Left ventricle myocardium inferior (tissue), 1 donor: ENCODE results near the gene TMEM176A. TPM values are rescaled to one million over a fixed set of nuclear protein-coding genes. Genes with fewer than 3 reads are reported as not detected.
"Not testable (repeated sequence)": the region's sequence is repeated elsewhere in the genome, so short reads cannot be mapped to it uniquely, and the experiment has no call there.

Experiments used
- DNase-seq: peaks from one replicate; pipeline ENCODE4 v3.0.0-alpha.2; 2020
- H3K27ac ChIP-seq: fragments of 200-600 bp; replicated peaks from 2 replicates; pipeline ENCODE4 v1.8.0; 2021
- H3K27me3 ChIP-seq: fragments of 200-600 bp; 2 replicates; pipeline ENCODE4 v1.8.0; 2021; ENCODE audit warnings: low read depth
- H3K36me3 ChIP-seq: fragments of 200-600 bp; 2 replicates; pipeline ENCODE4 v1.8.0; 2021
- H3K4me1 ChIP-seq: fragments of 200-600 bp; 2 replicates; pipeline ENCODE4 v1.8.0; 2021
- H3K4me3 ChIP-seq: fragments of 200-600 bp; 2 replicates; pipeline ENCODE4 v1.8.0; 2021; ENCODE audit warnings: mild to moderate bottlenecking, moderate library complexity
- H3K9me3 ChIP-seq: fragments of 200-600 bp; replicated peaks from 2 replicates; pipeline ENCODE4 v1.8.0; 2021
- CTCF ChIP-seq: fragments of 200-600 bp; IDR thresholded peaks from 2 replicates; pipeline ENCODE4 v1.8.0; 2021; ENCODE audit warnings: antibody characterized with exemption, mild to moderate bottlenecking, borderline replicate concordance
- intact Hi-C: fragments of 100-400 bp; cut with micrococcal nuclease; formaldehyde crosslinking; loops from one replicate; pipeline ENCODE4 v1.11.0; 2022
- total RNA-seq: library from RNA; stranded (reverse); fragmentation: NEBNext Ultra II Directional; extraction: Animal tissue kit (Norgen Biotek cat#: 25700); gene quantifications from one replicate; pipeline ENCODE4 v1.2.1, GENCODE V29; 2021
- donor health status: DM: no; HTN: yes; CAD: no; lungs with severe emphysema.

TMEM176A gene
- total RNA-seq, 1 donor from 2014 or later: 18.5 TPM

- DNase-seq: no peak
These were observed 30.8 kb upstream of the TMEM176A start for GRCh38 chr7:150769768-150770167.

GRCh38 chr7:150774131-150774530 is 26.4 kb upstream of the TMEM176A start:
- DNase-seq, H3K27ac ChIP-seq, H3K4me3 ChIP-seq, intact Hi-C loops, H3K36me3 ChIP-seq, H3K27me3 ChIP-seq, H3K4me1 ChIP-seq: not testable (repeated sequence)
- H3K9me3 ChIP-seq: peaks cover 11% of the 10 kb centered on the region

More at GRCh38 chr7:150769768-150770167, 30.8 kb upstream of the TMEM176A start:
- Histone ChIP-seq H3K4me3 (no peak overlapping the region), H3K27me3 (no peaks in the 10 kb centered on the region), H3K36me3 (no peaks in the 10 kb centered on the region), H3K9me3 (peaks cover 11% of the 10 kb centered on the region), H3K27ac (no peak overlapping the region), H3K4me1 (no peaks in the 10 kb centered on the region)
- intact Hi-C loops: no loop called here
- TF ChIP-seq CTCF: no peak

GRCh38 chr7:150778014-150778737 is 22.4 kb upstream of the TMEM176A start:
- DNase-seq: no peak
- Histone ChIP-seq H3K9me3 (peaks cover 11% of the 10 kb centered on the region), H3K36me3 (no peaks in the 10 kb centered on the region), H3K27ac (no peak overlapping the region), H3K4me3 (no peak overlapping the region), H3K27me3 (no peaks in the 10 kb centered on the region), H3K4me1 (peaks cover 7% of the 10 kb centered on the region)
- no peak for TF ChIP-seq CTCF
- intact Hi-C loops: loop anchor here (5.0 kb wide), 2 partner anchors 99 to 209 kb away; no protein-coding TSS in a partner anchor

- H3K4me3 ChIP-seq: no peak overlapping the region
- peaks cover 7% of the 10 kb centered on the region for H3K4me1 ChIP-seq
- H3K27me3 ChIP-seq: no peaks in the 10 kb centered on the region
- DNase-seq: peak; percentile 85
- peak; percentile 94 for TF ChIP-seq CTCF
- no peaks in the 10 kb centered on the region for H3K36me3 ChIP-seq
- peaks cover 8% of the 10 kb centered on the region for H3K9me3 ChIP-seq
- intact Hi-C loops: loop anchor here (5.0 kb wide), 2 partner anchors 98 to 208 kb away; no protein-coding TSS in a partner anchor
- no peak overlapping the region for H3K27ac ChIP-seq
These were observed 21.7 kb upstream of the TMEM176A start for GRCh38 chr7:150778738-150779301.

GRCh38 chr7:150780292-150780691 is 20.3 kb upstream of the TMEM176A start:
- Histone ChIP-seq H3K27me3 (no peaks in the 10 kb centered on the region), H3K9me3 (no peaks in the 10 kb centered on the region), H3K27ac (no peak overlapping the region), H3K4me1 (peaks cover 21% of the 10 kb centered on the region), H3K4me3 (no peak overlapping the region), H3K36me3 (no peaks in the 10 kb centered on the region)
- no peak for DNase-seq
- TF ChIP-seq CTCF: no peak
- intact Hi-C loops: no loop called here

- intact Hi-C loops: no loop called here
- H3K4me1 ChIP-seq: peaks cover 29% of the 10 kb centered on the region
- no peaks in the 10 kb centered on the region for H3K36me3 ChIP-seq
These were observed 19.5 kb upstream of the TMEM176A start for GRCh38 chr7:150781103-150781502.

More at GRCh38 chr7:150781103-150781502, 19.5 kb upstream of the TMEM176A start:
- Histone ChIP-seq H3K27ac (peak overlapping the region; percentile 15), H3K27me3 (no peaks in the 10 kb centered on the region), H3K9me3 (no peaks in the 10 kb centered on the region), H3K4me3 (no peak overlapping the region)
- no peak for DNase-seq
- no peak for TF ChIP-seq CTCF
